OCI-LY1 (cell line): ENCODE results near the gene EPM2A.

Experiments used
- CTCF ChIP-seq: fragments of 200-600 bp; sonication (generic), shearing (Covaris generic); IDR thresholded peaks from 2 replicates; pipeline ENCODE4 v1.5.1; 2017; ENCODE audit warnings: mild to moderate bottlenecking, antibody characterized with exemption, low read length, moderate library complexity, mixed read lengths
- EZH2 ChIP-seq: fragments of 200-600 bp; sonication (generic), shearing (Covaris generic); IDR thresholded peaks from 2 replicates; pipeline ENCODE4 v1.8.0; 2017; ENCODE audit warnings: borderline replicate concordance, mixed run types, mild to moderate bottlenecking, antibody characterized with exemption, low read length, moderate library complexity, mixed read lengths

GRCh38 chr6:145629478-145629877 is 105.8 kb downstream of the EPM2A start:
- TF ChIP-seq CTCF (no peak), EZH2 (no peak)
